Neural cell (in vitro differentiated cells): Measurements from ENCODE around the gene CNOT4. TPM values are rescaled to one million over a fixed set of nuclear protein-coding genes. Genes with fewer than 3 reads are reported as not detected.

Source experiments
- H2AFZ ChIP-seq: fragments of 200-600, 300-800 bp; sonication (generic), shearing (Covaris generic); 2 replicates; pipeline ENCODE4 v1.6.0; 2014; ENCODE audit warnings: low read depth, mild to moderate bottlenecking, antibody characterized with exemption, low read length, moderate library complexity
- H3F3A ChIP-seq: fragments of 200-600 bp; shearing (Covaris generic); 2 replicates; pipeline ENCODE4 v1.6.1; 2016; ENCODE audit warnings: mild to moderate bottlenecking, moderate library complexity, mixed read lengths, antibody characterized with exemption, low read length; ENCODE audit not compliant: insufficient read depth, poor library complexity, severe bottlenecking
- H3K27ac ChIP-seq: fragments of 200-600, 300-800 bp; sonication (generic), shearing (Covaris generic); 2 replicates; pipeline ENCODE4 v1.5.1; 2014; ENCODE audit warnings: mild to moderate bottlenecking, low read length, moderate library complexity
- H3K27me3 ChIP-seq: fragments of 300-800, 200-600 bp; sonication (generic), shearing (Covaris generic); 2 replicates; pipeline ENCODE4 v1.6.0; 2014; ENCODE audit warnings: mild to moderate bottlenecking, low read depth, low read length, moderate library complexity; ENCODE audit not compliant: insufficient read depth
- H3K36me3 ChIP-seq: fragments of 300-800, 200-600 bp; sonication (generic), shearing (Covaris generic); 2 replicates; pipeline ENCODE4 v1.5.1; 2014; ENCODE audit warnings: mild to moderate bottlenecking, antibody characterized with exemption, low read length, moderate library complexity; ENCODE audit not compliant: insufficient read depth
- H3K4me2 ChIP-seq: fragments of 300-800, 200-600 bp; sonication (generic), shearing (Covaris generic); 2 replicates; pipeline ENCODE4 v1.6.0; 2014; ENCODE audit warnings: mild to moderate bottlenecking, low read length
- H3K4me3 ChIP-seq: fragments of 300-800, 200-600 bp; sonication (generic), shearing (Covaris generic); 2 replicates; pipeline ENCODE4 v1.5.1; 2014; ENCODE audit warnings: mild to moderate bottlenecking, low read length, moderate library complexity
- H3K79me2 ChIP-seq: fragments of 200-600 bp; shearing (Covaris generic); replicated peaks from 2 replicates; pipeline ENCODE4 v1.6.0; 2014; ENCODE audit warnings: mild to moderate bottlenecking, low read length, moderate library complexity; ENCODE audit not compliant: insufficient read depth
- H3K9ac ChIP-seq: fragments of 300-800, 200-600 bp; sonication (generic), shearing (Covaris generic); 2 replicates; pipeline ENCODE4 v1.6.1; 2016; ENCODE audit warnings: mild to moderate bottlenecking, low read length, mixed read lengths
- H3K9me2 ChIP-seq: fragments of 200-600 bp; shearing (Covaris generic); 2 replicates; pipeline ENCODE4 v1.6.1; 2016; ENCODE audit warnings: mild to moderate bottlenecking, low read length, mixed read lengths; ENCODE audit not compliant: insufficient read depth
- H3K9me3 ChIP-seq: fragments of 200-600, 300-800 bp; sonication (generic), shearing (Covaris generic); 2 replicates; pipeline ENCODE4 v1.6.1; 2016; ENCODE audit warnings: mild to moderate bottlenecking, mixed run types, low read length, moderate library complexity, mixed read lengths
- H4K20me1 ChIP-seq: fragments of 200-600 bp; shearing (Covaris generic); 2 replicates; pipeline ENCODE4 v1.6.1; 2016; ENCODE audit warnings: mild to moderate bottlenecking, mixed run types; ENCODE audit not compliant: insufficient read depth
- EP300 ChIP-seq: fragments of 450-650 bp; conservative IDR thresholded peaks from 2 replicates; pipeline ENCODE4 v1.6.1; 2014; ENCODE audit warnings: antibody characterized with exemption, mild to moderate bottlenecking, moderate library complexity; ENCODE audit not compliant: poor library complexity, severe bottlenecking
- EZH2 ChIP-seq: fragments of 200-600, 300-800 bp; shearing (Covaris generic), sonication (generic); IDR thresholded peaks from 2 replicates; pipeline ENCODE4 v1.6.1; 2014; ENCODE audit warnings: antibody characterized with exemption, low read length, borderline replicate concordance, mild to moderate bottlenecking; ENCODE audit not compliant: insufficient read depth, poor library complexity, severe bottlenecking
- MXI1 ChIP-seq: fragments of 450-650 bp; conservative IDR thresholded peaks from 2 replicates; pipeline ENCODE4 v1.6.1; 2014; ENCODE audit warnings: antibody characterized with exemption, mild to moderate bottlenecking; ENCODE audit not compliant: poor library complexity, severe bottlenecking
- POLR2AphosphoS5 ChIP-seq: IDR thresholded peaks from 2 replicates; pipeline ENCODE4 v1.6.1; 2012
- RAD21 ChIP-seq: fragments of 450-650 bp; conservative IDR thresholded peaks from 2 replicates; pipeline ENCODE4 v1.6.1; 2014; ENCODE audit warnings: antibody characterized with exemption, mild to moderate bottlenecking, moderate library complexity
- SMC3 ChIP-seq: fragments of 450-650 bp; conservative IDR thresholded peaks from 2 replicates; pipeline ENCODE4 v1.6.1; 2014; ENCODE audit warnings: antibody characterized with exemption, mild to moderate bottlenecking, moderate library complexity; ENCODE audit not compliant: poor library complexity
- TAF1 ChIP-seq: IDR thresholded peaks from 2 replicates; pipeline ENCODE4 v1.6.1; 2012; ENCODE audit warnings: low read depth
- polyA plus RNA-seq: library from polyadenylated mRNA; depleted of rRNA; stranded (reverse); fragments of >200 nt; gene quantifications from 2 replicates; pipeline ENCODE4 v1.2.3, GENCODE V29; 2014
- TF ChIP-seq, protein P1 (sequence below): IDR thresholded peaks from 2 replicates; pipeline ENCODE4 v1.6.1; 2012; ENCODE audit warnings: borderline replicate concordance
- TF ChIP-seq, protein P2 (sequence below): fragments of 450-650 bp; IDR thresholded peaks from 2 replicates; pipeline ENCODE4 v1.5.1; 2014; ENCODE audit warnings: antibody characterized with exemption, mild to moderate bottlenecking, moderate library complexity; ENCODE audit not compliant: poor library complexity, severe bottlenecking

Gene CNOT4
- polyA plus RNA-seq, 1 donor from 2014 or later: 6.4 TPM

DNA sequence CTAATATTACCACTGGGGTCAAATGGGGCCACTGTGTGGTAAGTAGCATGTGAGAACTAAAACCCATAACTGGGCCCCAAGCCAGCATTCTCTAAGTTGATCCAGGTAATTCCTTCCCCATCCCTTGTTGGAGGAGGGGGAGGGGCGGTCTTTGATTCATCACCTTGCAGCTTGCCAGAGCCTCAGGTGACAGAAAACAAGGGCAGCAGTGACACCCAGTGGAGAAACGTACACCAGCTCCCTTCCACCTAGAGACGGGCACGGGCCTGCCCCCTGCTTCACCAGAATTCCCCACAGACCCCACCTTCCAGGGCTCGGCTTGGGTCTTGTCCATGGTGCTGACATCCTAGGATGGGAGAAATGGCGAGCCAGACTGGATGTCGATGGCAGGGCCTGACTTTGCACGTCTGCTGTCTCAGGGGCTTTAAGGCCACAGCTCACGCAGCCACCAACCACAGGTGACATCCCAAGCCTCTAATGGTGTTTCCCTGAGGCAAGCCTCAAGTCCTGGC, 174.2 kb downstream of the CNOT4 start:
- Histone ChIP-seq H3K9me2 (no peaks in the 10 kb centered on the region), H3K9ac (no peak overlapping the region), H3K36me3 (no peaks in the 10 kb centered on the region), H4K20me1 (no peaks in the 10 kb centered on the region), H3K27me3 (no peaks in the 10 kb centered on the region), H3K9me3 (no peaks in the 10 kb centered on the region), H3K79me2 (no peaks in the 10 kb centered on the region), H3K4me3 (no peak overlapping the region), H2AFZ (no peak overlapping the region), H3F3A (no peaks in the 10 kb centered on the region), H3K4me2 (no peak overlapping the region), H3K27ac (no peak overlapping the region)
- TF ChIP-seq RAD21 (peak; percentile 81), POLR2AphosphoS5 (no peak), MXI1 (no peak), EZH2 (no peak), SMC3 (peak; percentile 81), TAF1 (no peak), EP300 (no peak)
- TF ChIP-seq, protein P1, sequence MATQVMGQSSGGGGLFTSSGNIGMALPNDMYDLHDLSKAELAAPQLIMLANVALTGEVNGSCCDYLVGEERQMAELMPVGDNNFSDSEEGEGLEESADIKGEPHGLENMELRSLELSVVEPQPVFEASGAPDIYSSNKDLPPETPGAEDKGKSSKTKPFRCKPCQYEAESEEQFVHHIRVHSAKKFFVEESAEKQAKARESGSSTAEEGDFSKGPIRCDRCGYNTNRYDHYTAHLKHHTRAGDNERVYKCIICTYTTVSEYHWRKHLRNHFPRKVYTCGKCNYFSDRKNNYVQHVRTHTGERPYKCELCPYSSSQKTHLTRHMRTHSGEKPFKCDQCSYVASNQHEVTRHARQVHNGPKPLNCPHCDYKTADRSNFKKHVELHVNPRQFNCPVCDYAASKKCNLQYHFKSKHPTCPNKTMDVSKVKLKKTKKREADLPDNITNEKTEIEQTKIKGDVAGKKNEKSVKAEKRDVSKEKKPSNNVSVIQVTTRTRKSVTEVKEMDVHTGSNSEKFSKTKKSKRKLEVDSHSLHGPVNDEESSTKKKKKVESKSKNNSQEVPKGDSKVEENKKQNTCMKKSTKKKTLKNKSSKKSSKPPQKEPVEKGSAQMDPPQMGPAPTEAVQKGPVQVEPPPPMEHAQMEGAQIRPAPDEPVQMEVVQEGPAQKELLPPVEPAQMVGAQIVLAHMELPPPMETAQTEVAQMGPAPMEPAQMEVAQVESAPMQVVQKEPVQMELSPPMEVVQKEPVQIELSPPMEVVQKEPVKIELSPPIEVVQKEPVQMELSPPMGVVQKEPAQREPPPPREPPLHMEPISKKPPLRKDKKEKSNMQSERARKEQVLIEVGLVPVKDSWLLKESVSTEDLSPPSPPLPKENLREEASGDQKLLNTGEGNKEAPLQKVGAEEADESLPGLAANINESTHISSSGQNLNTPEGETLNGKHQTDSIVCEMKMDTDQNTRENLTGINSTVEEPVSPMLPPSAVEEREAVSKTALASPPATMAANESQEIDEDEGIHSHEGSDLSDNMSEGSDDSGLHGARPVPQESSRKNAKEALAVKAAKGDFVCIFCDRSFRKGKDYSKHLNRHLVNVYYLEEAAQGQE: no peak
- TF ChIP-seq, protein P2, sequence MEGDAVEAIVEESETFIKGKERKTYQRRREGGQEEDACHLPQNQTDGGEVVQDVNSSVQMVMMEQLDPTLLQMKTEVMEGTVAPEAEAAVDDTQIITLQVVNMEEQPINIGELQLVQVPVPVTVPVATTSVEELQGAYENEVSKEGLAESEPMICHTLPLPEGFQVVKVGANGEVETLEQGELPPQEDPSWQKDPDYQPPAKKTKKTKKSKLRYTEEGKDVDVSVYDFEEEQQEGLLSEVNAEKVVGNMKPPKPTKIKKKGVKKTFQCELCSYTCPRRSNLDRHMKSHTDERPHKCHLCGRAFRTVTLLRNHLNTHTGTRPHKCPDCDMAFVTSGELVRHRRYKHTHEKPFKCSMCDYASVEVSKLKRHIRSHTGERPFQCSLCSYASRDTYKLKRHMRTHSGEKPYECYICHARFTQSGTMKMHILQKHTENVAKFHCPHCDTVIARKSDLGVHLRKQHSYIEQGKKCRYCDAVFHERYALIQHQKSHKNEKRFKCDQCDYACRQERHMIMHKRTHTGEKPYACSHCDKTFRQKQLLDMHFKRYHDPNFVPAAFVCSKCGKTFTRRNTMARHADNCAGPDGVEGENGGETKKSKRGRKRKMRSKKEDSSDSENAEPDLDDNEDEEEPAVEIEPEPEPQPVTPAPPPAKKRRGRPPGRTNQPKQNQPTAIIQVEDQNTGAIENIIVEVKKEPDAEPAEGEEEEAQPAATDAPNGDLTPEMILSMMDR: peak; percentile 81

DNA sequence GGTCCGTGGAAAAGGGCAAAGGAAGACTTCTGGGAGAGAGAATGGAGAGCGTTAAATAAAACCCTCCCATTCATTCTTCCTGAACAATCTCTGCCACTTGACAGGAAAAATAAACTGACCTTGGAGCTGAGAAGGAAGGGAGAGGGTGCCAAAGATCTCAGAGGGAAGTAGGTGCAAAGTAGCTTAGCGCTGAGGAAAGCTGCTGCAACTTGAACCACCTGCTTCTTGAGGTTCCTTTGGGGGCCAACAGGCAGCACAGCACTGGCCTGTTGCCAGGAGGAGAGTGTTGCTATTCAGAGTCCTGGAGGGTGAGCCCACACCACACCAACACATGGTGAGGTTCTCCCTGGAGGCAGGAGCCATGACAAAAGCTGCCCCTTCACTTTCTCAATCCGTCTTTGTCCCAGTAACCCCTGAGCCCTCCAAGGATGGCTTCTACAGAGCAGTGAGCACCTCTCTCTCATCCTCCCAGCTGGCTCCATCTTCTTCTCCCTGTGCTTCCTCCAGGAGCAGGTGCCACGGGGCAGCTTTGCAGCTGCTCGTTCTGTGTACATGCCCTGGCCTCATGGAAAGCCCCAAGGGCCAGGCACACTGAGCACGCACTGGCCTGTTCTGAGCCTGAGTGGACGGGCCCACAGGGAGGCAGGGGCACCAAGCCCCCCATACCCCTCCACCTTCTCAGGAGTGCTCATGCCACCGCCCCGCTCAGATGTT, 174.9 kb downstream of the CNOT4 start:
- no peak overlapping the region for H3K9ac ChIP-seq
- H3K36me3 ChIP-seq: no peaks in the 10 kb centered on the region
- no peaks in the 10 kb centered on the region for H4K20me1 ChIP-seq
- H3K9me2 ChIP-seq: no peaks in the 10 kb centered on the region
- H3K27ac ChIP-seq: no peak overlapping the region
- no peak overlapping the region for H3K4me3 ChIP-seq
- TF ChIP-seq EZH2 (no peak), EP300 (no peak), RAD21 (no peak), MXI1 (no peak), POLR2AphosphoS5 (no peak), SMC3 (no peak), TAF1 (no peak)
- TF ChIP-seq, protein P2: no peak
- TF ChIP-seq, protein P1: no peak
- no peaks in the 10 kb centered on the region for H3K9me3 ChIP-seq
- H3K4me2 ChIP-seq: no peak overlapping the region
- H2AFZ ChIP-seq: no peak overlapping the region
- no peaks in the 10 kb centered on the region for H3K79me2 ChIP-seq
- H3K27me3 ChIP-seq: no peaks in the 10 kb centered on the region
- no peaks in the 10 kb centered on the region for H3F3A ChIP-seq
